Kidney epithelial cell (primary cell): ENCODE measurements around the gene TMEM151A. TPM values are rescaled to one million over a fixed set of nuclear protein-coding genes. Genes with fewer than 3 reads are reported as not detected.
A peak's percentile ranks its signal among the peaks of the same experiment; 100 is the strongest.

ENCODE experiments used
- DNase-seq: peaks from one replicate; pipeline ENCODE4 v3.0.0-alpha.2; 2010; ENCODE audit warnings: low read depth
- H3K27me3 ChIP-seq: 2 replicates; pipeline ENCODE4 v1.6.0; 2011; ENCODE audit warnings: low read length; ENCODE audit not compliant: control insufficient read depth, insufficient read depth
- H3K36me3 ChIP-seq: 2 replicates; pipeline ENCODE4 v1.5.1; 2011; ENCODE audit warnings: low read length; ENCODE audit not compliant: control insufficient read depth, insufficient read depth
- H3K4me3 ChIP-seq: 2 replicates; pipeline ENCODE4 v1.5.1; 2011; ENCODE audit warnings: low read depth, mild to moderate bottlenecking, control low read depth, low read length
- total RNA-seq: library from RNA; depleted of rRNA; stranded (reverse); fragments of >200 nt; gene quantifications from 2 replicates; pipeline ENCODE4 v1.2.3, GENCODE V29; 2015
- TF ChIP-seq, protein P1 (sequence below): IDR thresholded peaks from 2 replicates; pipeline ENCODE4 v1.5.1; 2011; ENCODE audit warnings: mild to moderate bottlenecking, moderate library complexity, low read length, control low read depth, inconsistent platforms; ENCODE audit not compliant: insufficient read depth, poor library complexity, severe bottlenecking

The TMEM151A gene
- total RNA-seq, 1 donor from 2014 or later, result 0.08 TPM

- TF ChIP-seq, protein P1, sequence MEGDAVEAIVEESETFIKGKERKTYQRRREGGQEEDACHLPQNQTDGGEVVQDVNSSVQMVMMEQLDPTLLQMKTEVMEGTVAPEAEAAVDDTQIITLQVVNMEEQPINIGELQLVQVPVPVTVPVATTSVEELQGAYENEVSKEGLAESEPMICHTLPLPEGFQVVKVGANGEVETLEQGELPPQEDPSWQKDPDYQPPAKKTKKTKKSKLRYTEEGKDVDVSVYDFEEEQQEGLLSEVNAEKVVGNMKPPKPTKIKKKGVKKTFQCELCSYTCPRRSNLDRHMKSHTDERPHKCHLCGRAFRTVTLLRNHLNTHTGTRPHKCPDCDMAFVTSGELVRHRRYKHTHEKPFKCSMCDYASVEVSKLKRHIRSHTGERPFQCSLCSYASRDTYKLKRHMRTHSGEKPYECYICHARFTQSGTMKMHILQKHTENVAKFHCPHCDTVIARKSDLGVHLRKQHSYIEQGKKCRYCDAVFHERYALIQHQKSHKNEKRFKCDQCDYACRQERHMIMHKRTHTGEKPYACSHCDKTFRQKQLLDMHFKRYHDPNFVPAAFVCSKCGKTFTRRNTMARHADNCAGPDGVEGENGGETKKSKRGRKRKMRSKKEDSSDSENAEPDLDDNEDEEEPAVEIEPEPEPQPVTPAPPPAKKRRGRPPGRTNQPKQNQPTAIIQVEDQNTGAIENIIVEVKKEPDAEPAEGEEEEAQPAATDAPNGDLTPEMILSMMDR, result peak; percentile 52
- no peak for DNase-seq
- no peak overlapping the region for H3K4me3 ChIP-seq
- H3K36me3 ChIP-seq, result peaks cover 1% of the 10 kb centered on the region
- H3K27me3 ChIP-seq, result no peaks in the 10 kb centered on the region
Observed at GRCh38 chr11:66264914-66265313, 26.8 kb upstream of the TMEM151A start.

DNA sequence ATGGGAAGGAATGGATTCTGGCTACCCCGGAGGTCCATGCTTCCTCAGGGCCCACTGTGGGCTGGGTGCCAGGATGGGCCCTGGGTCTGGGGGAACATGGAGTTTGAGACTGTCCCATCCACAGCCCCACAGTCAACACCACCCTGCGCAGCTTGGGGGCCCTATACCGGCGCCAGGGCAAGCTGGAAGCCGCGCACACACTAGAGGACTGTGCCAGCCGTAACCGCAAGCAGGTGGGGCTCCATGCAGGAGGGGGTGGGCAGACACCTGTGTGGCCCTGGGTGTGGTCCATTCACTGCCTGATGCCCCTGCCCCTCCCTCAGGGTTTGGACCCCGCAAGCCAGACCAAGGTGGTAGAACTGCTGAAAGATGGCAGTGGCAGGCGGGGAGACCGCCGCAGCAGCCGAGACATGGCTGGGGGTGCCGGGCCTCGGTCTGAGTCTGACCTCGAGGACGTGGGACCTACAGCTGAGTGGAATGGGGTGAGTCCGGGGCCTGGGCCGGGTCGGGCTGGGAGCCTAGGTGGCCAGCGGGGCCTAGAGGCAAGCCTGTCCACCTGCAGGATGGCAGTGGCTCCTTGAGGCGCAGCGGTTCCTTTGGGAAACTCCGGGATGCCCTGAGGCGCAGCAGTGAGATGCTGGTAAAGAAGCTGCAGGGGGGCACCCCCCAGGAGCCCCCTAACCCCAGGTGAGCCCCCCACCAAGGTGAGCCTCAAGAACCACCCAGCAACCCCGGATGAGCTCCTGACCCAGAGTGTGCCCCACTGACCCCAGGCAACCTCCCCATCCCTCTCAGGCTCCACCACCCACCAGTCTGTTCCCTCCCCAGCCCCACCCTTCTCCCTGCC, 25.9 kb upstream of the TMEM151A start:
- no peaks in the 10 kb centered on the region for H3K27me3 ChIP-seq
- H3K36me3 ChIP-seq, result peaks cover 1% of the 10 kb centered on the region
- DNase-seq, result no peak
- no peak overlapping the region for H3K4me3 ChIP-seq
- TF ChIP-seq, protein P1, result no peak

GRCh38 chr11:66266378-66267038, 25.2 kb upstream of the TMEM151A start:
- no peak for DNase-seq
- TF ChIP-seq, protein P1, result no peak
- Histone ChIP-seq H3K36me3 (peaks cover 1% of the 10 kb centered on the region), H3K4me3 (no peak overlapping the region), H3K27me3 (no peaks in the 10 kb centered on the region)

DNA sequence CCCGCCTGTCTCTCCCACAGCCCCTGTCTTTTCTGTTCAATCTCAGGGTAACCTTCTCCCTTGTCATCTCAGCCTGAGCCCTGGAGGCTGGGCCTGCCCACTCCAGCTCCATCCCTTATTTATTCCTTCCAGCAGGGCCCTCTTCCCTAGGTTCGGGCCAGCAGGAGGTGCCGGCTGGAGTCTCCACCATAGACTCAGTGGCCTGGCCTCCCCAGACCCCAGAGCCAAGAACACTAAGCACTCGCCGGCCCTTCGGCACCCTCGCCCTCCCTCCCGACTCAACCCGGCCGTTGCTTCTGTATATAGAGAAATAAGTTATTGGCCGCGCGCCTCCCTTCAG, 24.7 kb upstream of the TMEM151A start:
- Histone ChIP-seq H3K4me3 (peak overlapping the region; percentile 37), H3K36me3 (peaks cover 5% of the 10 kb centered on the region), H3K27me3 (no peaks in the 10 kb centered on the region)
- TF ChIP-seq, protein P1, result no peak
- DNase-seq, result no peak

- H3K36me3 ChIP-seq, result peaks cover 6% of the 10 kb centered on the region
- TF ChIP-seq, protein P1, result no peak
- DNase-seq, result no peak
Observed at GRCh38 chr11:66267379-66268243, 24.1 kb upstream of the TMEM151A start.

More at GRCh38 chr11:66267379-66268243, 24.1 kb upstream of the TMEM151A start:
- H3K4me3 ChIP-seq, result peak overlapping the region; percentile 37
- H3K27me3 ChIP-seq, result no peaks in the 10 kb centered on the region
